Activated CD8-positive, alpha-beta T cell treated with anti-CD3 and anti-CD28 coated beads for 36 hours (primary cell): ENCODE data around the gene MGMT. TPM values are rescaled to one million over a fixed set of nuclear protein-coding genes. Genes with fewer than 3 reads are reported as not detected.

Experiments used
- ATAC-seq: fragments of 200-7000 bp; cut with Tn5 transposase; one replicate; pipeline ENCODE4 v1.10.0; 2021; ENCODE audit warnings: mild to moderate bottlenecking, moderate library complexity
- CTCF ChIA-PET: fragments of 350-600 bp; sonication (Branson Sonifier 250); formaldehyde crosslinking; loops from one replicate; lab custom pipeline; 2021; ENCODE audit warnings: antibody characterized with exemption; lab: Charles Lee
- POLR2A ChIA-PET: fragments of 350-600 bp; sonication (Branson Sonifier 250); formaldehyde crosslinking; loops from one replicate; lab custom pipeline; 2021; ENCODE audit warnings: antibody characterized with exemption; lab: Charles Lee
- DNase-seq: peaks from one replicate; pipeline ENCODE4 v3.0.0-alpha.2; 2020
- H3K27ac Mint-ChIP-seq: one replicate; pipeline ENCODE4 v1.8.0; 2021; ENCODE audit warnings: mild to moderate bottlenecking, mixed read lengths
- H3K27me3 Mint-ChIP-seq: one replicate; pipeline ENCODE4 v1.8.0; 2021; ENCODE audit warnings: mixed read lengths
- H3K36me3 Mint-ChIP-seq: one replicate; pipeline ENCODE4 v1.8.0; 2021; ENCODE audit warnings: low read depth, mixed read lengths
- H3K4me1 Mint-ChIP-seq: one replicate; pipeline ENCODE4 v1.8.0; 2021; ENCODE audit warnings: low read depth, mixed read lengths
- H3K4me3 Mint-ChIP-seq: one replicate; pipeline ENCODE4 v1.8.0; 2021; ENCODE audit warnings: mild to moderate bottlenecking, moderate library complexity, mixed read lengths
- H3K9me3 Mint-ChIP-seq: one replicate; pipeline ENCODE4 v1.8.0; 2021; ENCODE audit warnings: mixed read lengths
- CTCF ChIP-seq: fragments of 200-600 bp; IDR thresholded peaks from one replicate; pipeline ENCODE4 v1.8.0; 2022; ENCODE audit warnings: antibody characterized with exemption, mild to moderate bottlenecking
- intact Hi-C: fragments of 100-400 bp; cut with micrococcal nuclease; formaldehyde crosslinking; loops from one replicate; pipeline ENCODE4 v1.10.0; 2022
- total RNA-seq, 2 experiments: library from RNA; stranded (reverse); gene quantifications; one replicate each; pipeline ENCODE4 v1.2.3, GENCODE V29; 2021

MGMT gene
- total RNA-seq, 2 experiments from 2014 or later = 16.2 to 17.0 TPM

GRCh38 chr10:129758207-129759021 lies 291.4 kb downstream of the MGMT start:
- no peak for DNase-seq
- Mint-ChIP-seq H3K36me3 (peaks cover 42% of the 10 kb centered on the region), H3K27me3 (no peaks in the 10 kb centered on the region), H3K9me3 (peaks cover under 1% of the 10 kb centered on the region), H3K4me1 (peaks cover 11% of the 10 kb centered on the region), H3K27ac (no peak overlapping the region), H3K4me3 (no peak overlapping the region)
- intact Hi-C loops = no loop called here
- ChIA-PET CTCF (no interaction called here), POLR2A (no interaction called here)
- no peak for TF ChIP-seq CTCF
- no peak for ATAC-seq

- peaks cover 11% of the 10 kb centered on the region for H3K4me1 Mint-ChIP-seq
- intact Hi-C loops = no loop called here
- no peak for ATAC-seq
- no peak overlapping the region for H3K4me3 Mint-ChIP-seq
- no peaks in the 10 kb centered on the region for H3K9me3 Mint-ChIP-seq
- no peak for DNase-seq
- H3K27me3 Mint-ChIP-seq = no peaks in the 10 kb centered on the region
- POLR2A ChIA-PET = no interaction called here
- TF ChIP-seq CTCF = no peak
- CTCF ChIA-PET = no interaction called here
- peaks cover 36% of the 10 kb centered on the region for H3K36me3 Mint-ChIP-seq
- H3K27ac Mint-ChIP-seq = no peak overlapping the region
These were observed 292.4 kb downstream of the MGMT start for GRCh38 chr10:129759214-129760002.

GRCh38 chr10:129760003-129760315 lies 292.9 kb downstream of the MGMT start:
- POLR2A ChIA-PET = no interaction called here
- CTCF ChIA-PET = no interaction called here
- TF ChIP-seq CTCF = no peak
- Mint-ChIP-seq H3K36me3 (peaks cover 34% of the 10 kb centered on the region), H3K4me1 (peaks cover 11% of the 10 kb centered on the region), H3K4me3 (no peak overlapping the region), H3K27ac (no peak overlapping the region), H3K27me3 (no peaks in the 10 kb centered on the region), H3K9me3 (no peaks in the 10 kb centered on the region)
- intact Hi-C loops = no loop called here
- ATAC-seq (no peak), DNase-seq (no peak)

- intact Hi-C loops = no loop called here
- DNase-seq (no peak), ATAC-seq (no peak)
- H3K27me3 Mint-ChIP-seq = no peaks in the 10 kb centered on the region
- CTCF ChIA-PET = no interaction called here
- no peaks in the 10 kb centered on the region for H3K9me3 Mint-ChIP-seq
- no peak for TF ChIP-seq CTCF
- POLR2A ChIA-PET = no interaction called here
- H3K27ac Mint-ChIP-seq = no peak overlapping the region
- no peak overlapping the region for H3K4me3 Mint-ChIP-seq
- H3K4me1 Mint-ChIP-seq = peaks cover 11% of the 10 kb centered on the region
- peaks cover 35% of the 10 kb centered on the region for H3K36me3 Mint-ChIP-seq
These were observed 293.4 kb downstream of the MGMT start for GRCh38 chr10:129760416-129760815.
